ENCODE measurements around the gene IFNB1. TPM values are rescaled to one million over a fixed set of nuclear protein-coding genes. Genes with fewer than 3 reads are reported as not detected.

IFNB1 gene
- total and polyA plus RNA-seq, 2 of the 4 experiments (the other 2 are of a cell fraction): not detected

GRCh38 chr9:21060919-21061561 lies 16.7 kb downstream of the IFNB1 start:
- ATAC-seq (ENCODE audit: low read depth): no peak; the same call in 1 of the 2 replicates
- Histone ChIP-seq H2BK15ac (ENCODE audit: low read depth, low read length) (no peak overlapping the region), H3K56ac (ENCODE audit: extremely low read depth, insufficient read depth, low read length) (no peak overlapping the region), H3K9ac (ENCODE audit: low read depth, low read length) (no peak overlapping the region), H4K8ac (ENCODE audit: low read depth in 2 of 2, low read length in 2 of 2) (no peak overlapping the region), H2BK5ac (ENCODE audit: low read depth, low read length, poor library complexity, severe bottlenecking) (no peak overlapping the region), H2AFZ (replicated peaks; ENCODE audit: low read length, poor library complexity) (no peak overlapping the region), H3K18ac (ENCODE audit: low read depth, low read length) (no peak overlapping the region), H4K5ac (ENCODE audit: low read depth, low read length) (no peak overlapping the region), H3K9me1 (ENCODE audit: insufficient read depth, low read length) (no peaks in the 10 kb centered on the region), H3K14ac (replicated peaks; ENCODE audit: low read depth, low read length) (no peak overlapping the region), H2AK9ac (replicated peaks; ENCODE audit: low read depth, low read length, poor library complexity) (no peak overlapping the region), H3K27ac (ENCODE audit: insufficient read depth, low read length) (no peak overlapping the region), H4K20me1 (ENCODE audit: insufficient read depth, low read length) (no peaks in the 10 kb centered on the region), H3K4ac (ENCODE audit: low read depth, low read length) (no peak overlapping the region), H4K91ac (ENCODE audit: insufficient read depth, low read depth, low read length) (no peak overlapping the region), H3K9me3 (ENCODE audit: control insufficient read depth, insufficient read depth, low read length) (no peaks in the 10 kb centered on the region), H2BK20ac (ENCODE audit: low read depth, low read length) (no peak overlapping the region), H2BK120ac (ENCODE audit: low read depth, low read length) (no peak overlapping the region), H2AK5ac (ENCODE audit: low read depth, low read length) (no peak overlapping the region), H3K36me3 (ENCODE audit: control insufficient read depth, insufficient read depth, low read length) (no peaks in the 10 kb centered on the region), H3K4me1 (ENCODE audit: control insufficient read depth, insufficient read depth, low read length) (no peaks in the 10 kb centered on the region), H3K79me1 (ENCODE audit: low read depth in 1 of 2, low read length in 2 of 2) (no peaks in the 10 kb centered on the region), H3K27me3 (ENCODE audit: control insufficient read depth, insufficient read depth, low read length) (no peaks in the 10 kb centered on the region), H3K4me3 (ENCODE audit: insufficient read depth, low read depth, low read length) (no peak overlapping the region), H3K23ac (ENCODE audit: low read depth, low read length) (no peak overlapping the region), H3K4me2 (ENCODE audit: low read depth, low read length) (no peak overlapping the region)
- TF ChIP-seq, protein P1, sequence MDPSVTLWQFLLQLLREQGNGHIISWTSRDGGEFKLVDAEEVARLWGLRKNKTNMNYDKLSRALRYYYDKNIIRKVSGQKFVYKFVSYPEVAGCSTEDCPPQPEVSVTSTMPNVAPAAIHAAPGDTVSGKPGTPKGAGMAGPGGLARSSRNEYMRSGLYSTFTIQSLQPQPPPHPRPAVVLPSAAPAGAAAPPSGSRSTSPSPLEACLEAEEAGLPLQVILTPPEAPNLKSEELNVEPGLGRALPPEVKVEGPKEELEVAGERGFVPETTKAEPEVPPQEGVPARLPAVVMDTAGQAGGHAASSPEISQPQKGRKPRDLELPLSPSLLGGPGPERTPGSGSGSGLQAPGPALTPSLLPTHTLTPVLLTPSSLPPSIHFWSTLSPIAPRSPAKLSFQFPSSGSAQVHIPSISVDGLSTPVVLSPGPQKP (IDR thresholded peaks at IDR 0.05; ENCODE audit: borderline replicate concordance, low read depth, low read length): no peak
- TF ChIP-seq CEBPB (IDR thresholded peaks at IDR 0.05; ENCODE audit: low read depth, low read length) (no peak), POLR2A (IDR thresholded peaks at IDR 0.05; ENCODE audit: low read depth, low read length) (no peak), CHD1 (IDR thresholded peaks at IDR 0.05; ENCODE audit: low read depth, low read length) (no peak), BHLHE40 (IDR thresholded peaks at IDR 0.05; ENCODE audit: low read depth, low read length) (no peak)
- no TSS peak for BruUV-seq (replicated peaks)
- DNase-seq: peak; percentile 36
- CTCF ChIA-PET: interaction anchor here (0.6 to 1.0 kb wide), 2 partner anchors 9 to 439 kb away, joined by 4 read pairs; partner anchors contain the start of gene MLLT3
- dilution Hi-C loops (cut with HindIII; ENCODE audit: low sequenced_read_pairs, unreplicated experiment): no loop called here
- POLR2A ChIA-PET (ENCODE audit: unreplicated experiment): no interaction called here
- in situ Hi-C loops (cut with MboI; ENCODE audit: low sequenced_read_pairs): no loop called here
- intact Hi-C loops (cut with micrococcal nuclease): no loop called here
- WGBS, 2 experiments (ENCODE audit: extremely low coverage in 2 of 2, insufficient read length in 1 of 2): no CpG with 5 or more reads among the region's 2 CpGs

Data from IMR-90 (cell line).